Measurements from ENCODE around the gene C3. TPM values are rescaled to one million over a fixed set of nuclear protein-coding genes. Genes with fewer than 3 reads are reported as not detected.

The C3 gene
- total RNA-seq, 1 donor from 2014 or later: 65.0 TPM

GRCh38 chr19:6744381-6745301, 24.2 kb upstream of the C3 start:
- ATAC-seq: peak; percentile 64

- ATAC-seq: no peak
These were observed 23.4 kb upstream of the C3 start for GRCh38 chr19:6743714-6744380.

- no peak for ATAC-seq
These were observed 22.6 kb upstream of the C3 start for GRCh38 chr19:6743066-6743465.

GRCh38 chr19:6740589-6741343, 20.3 kb upstream of the C3 start:
- ATAC-seq: peak; percentile 22

GRCh38 chr19:6739883-6740588, 19.6 kb upstream of the C3 start:
- ATAC-seq: no peak

GRCh38 chr19:6739390-6739882, 19.0 kb upstream of the C3 start, which contains the start of gene TRIP10:
Gene TRIP10, plus strand, starts transcription at chr19:6739680. Its CDS starts 82 bp downstream, at chr19:6739762.
- ATAC-seq: peak; percentile 48

- no peak for ATAC-seq
These were observed 18.4 kb upstream of the C3 start for GRCh38 chr19:6738787-6739389.

GRCh38 chr19:6737873-6738786, 17.7 kb upstream of the C3 start:
- ATAC-seq: peak; percentile 26

GRCh38 chr19:6737284-6737872, 16.9 kb upstream of the C3 start, which contains the start of gene GPR108:
Gene GPR108, minus strand, starts transcription at chr19:6737580. Its CDS starts 4 bp downstream, at chr19:6737576.
- ATAC-seq: peak; percentile 77

- ATAC-seq: no peak
These were observed 16.4 kb upstream of the C3 start for GRCh38 chr19:6736917-6737283.

GRCh38 chr19:6736169-6736916, 15.9 kb upstream of the C3 start:
- peak; percentile 1 for ATAC-seq

GRCh38 chr19:6735181-6735911, 14.9 kb upstream of the C3 start:
- ATAC-seq: no peak

- no peak for ATAC-seq
These were observed 13.7 kb upstream of the C3 start for GRCh38 chr19:6734096-6734696.

- no peak for ATAC-seq
These were observed 13.1 kb upstream of the C3 start for GRCh38 chr19:6733338-6734095.

- ATAC-seq: no peak
These were observed 12.4 kb upstream of the C3 start for GRCh38 chr19:6732803-6733337.

- ATAC-seq: no peak
These were observed 11.4 kb upstream of the C3 start for GRCh38 chr19:6731822-6732221.

All from esophagus mucosa (tissue), 1 donor.